Measurements from ENCODE around the gene TRIM10. TPM values are rescaled to one million over a fixed set of nuclear protein-coding genes. Genes with fewer than 3 reads are reported as not detected.
"Not testable (repeated sequence)": the region's sequence is repeated elsewhere in the genome, so short reads cannot be mapped to it uniquely, and the experiment has no call there.

TRIM10 gene
- total and polyA plus RNA-seq, 2 experiments from 2014 or later, result 0.31 TPM; not detected in 1

DNA sequence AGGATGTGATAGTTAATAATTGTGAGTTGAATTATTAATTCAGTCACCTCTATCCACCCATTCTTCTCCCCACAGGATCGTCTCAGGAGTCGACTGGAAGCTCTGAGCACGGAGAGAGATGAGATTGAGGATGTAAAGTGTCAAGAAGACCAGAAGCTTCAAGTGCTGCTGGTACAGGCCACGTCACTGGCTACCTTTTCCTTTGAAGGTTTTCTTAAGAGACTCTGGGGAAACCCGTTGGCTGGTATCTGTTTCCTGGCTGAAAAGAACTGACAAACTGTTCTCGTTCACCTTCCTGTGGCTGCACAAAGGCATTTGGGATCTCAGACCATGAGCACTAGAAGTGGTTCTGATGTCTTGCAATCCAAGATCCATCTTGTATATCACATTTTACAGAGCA is 6.1 kb upstream of the TRIM10 start:
- DNase-seq (ENCODE audit: low spot score) (no peak), ATAC-seq (no peak)
- no peak overlapping the region for H3K4me3 Mint-ChIP-seq
- H4K20me1 ChIP-seq (replicated peaks; ENCODE audit: insufficient read depth), result no peaks in the 10 kb centered on the region
- H3K36me3 Mint-ChIP-seq (ENCODE audit: low read depth), result no peaks in the 10 kb centered on the region
- H3K9me2 ChIP-seq (ENCODE audit: insufficient read depth), result no peaks in the 10 kb centered on the region
- H3K79me2 ChIP-seq (replicated peaks; ENCODE audit: insufficient read depth), result no peaks in the 10 kb centered on the region
- peaks cover 25% of the 10 kb centered on the region for H3K27me3 ChIP-seq (ENCODE audit: insufficient read depth)
- no peak overlapping the region for H3K4me3 ChIP-seq
- no peak overlapping the region for H3K27ac Mint-ChIP-seq
- TF ChIP-seq, protein P1, sequence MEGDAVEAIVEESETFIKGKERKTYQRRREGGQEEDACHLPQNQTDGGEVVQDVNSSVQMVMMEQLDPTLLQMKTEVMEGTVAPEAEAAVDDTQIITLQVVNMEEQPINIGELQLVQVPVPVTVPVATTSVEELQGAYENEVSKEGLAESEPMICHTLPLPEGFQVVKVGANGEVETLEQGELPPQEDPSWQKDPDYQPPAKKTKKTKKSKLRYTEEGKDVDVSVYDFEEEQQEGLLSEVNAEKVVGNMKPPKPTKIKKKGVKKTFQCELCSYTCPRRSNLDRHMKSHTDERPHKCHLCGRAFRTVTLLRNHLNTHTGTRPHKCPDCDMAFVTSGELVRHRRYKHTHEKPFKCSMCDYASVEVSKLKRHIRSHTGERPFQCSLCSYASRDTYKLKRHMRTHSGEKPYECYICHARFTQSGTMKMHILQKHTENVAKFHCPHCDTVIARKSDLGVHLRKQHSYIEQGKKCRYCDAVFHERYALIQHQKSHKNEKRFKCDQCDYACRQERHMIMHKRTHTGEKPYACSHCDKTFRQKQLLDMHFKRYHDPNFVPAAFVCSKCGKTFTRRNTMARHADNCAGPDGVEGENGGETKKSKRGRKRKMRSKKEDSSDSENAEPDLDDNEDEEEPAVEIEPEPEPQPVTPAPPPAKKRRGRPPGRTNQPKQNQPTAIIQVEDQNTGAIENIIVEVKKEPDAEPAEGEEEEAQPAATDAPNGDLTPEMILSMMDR (conservative IDR thresholded peaks at IDR 0.05; ENCODE audit: low read depth in 2 of 2), result no peak
- TF ChIP-seq, protein P2, sequence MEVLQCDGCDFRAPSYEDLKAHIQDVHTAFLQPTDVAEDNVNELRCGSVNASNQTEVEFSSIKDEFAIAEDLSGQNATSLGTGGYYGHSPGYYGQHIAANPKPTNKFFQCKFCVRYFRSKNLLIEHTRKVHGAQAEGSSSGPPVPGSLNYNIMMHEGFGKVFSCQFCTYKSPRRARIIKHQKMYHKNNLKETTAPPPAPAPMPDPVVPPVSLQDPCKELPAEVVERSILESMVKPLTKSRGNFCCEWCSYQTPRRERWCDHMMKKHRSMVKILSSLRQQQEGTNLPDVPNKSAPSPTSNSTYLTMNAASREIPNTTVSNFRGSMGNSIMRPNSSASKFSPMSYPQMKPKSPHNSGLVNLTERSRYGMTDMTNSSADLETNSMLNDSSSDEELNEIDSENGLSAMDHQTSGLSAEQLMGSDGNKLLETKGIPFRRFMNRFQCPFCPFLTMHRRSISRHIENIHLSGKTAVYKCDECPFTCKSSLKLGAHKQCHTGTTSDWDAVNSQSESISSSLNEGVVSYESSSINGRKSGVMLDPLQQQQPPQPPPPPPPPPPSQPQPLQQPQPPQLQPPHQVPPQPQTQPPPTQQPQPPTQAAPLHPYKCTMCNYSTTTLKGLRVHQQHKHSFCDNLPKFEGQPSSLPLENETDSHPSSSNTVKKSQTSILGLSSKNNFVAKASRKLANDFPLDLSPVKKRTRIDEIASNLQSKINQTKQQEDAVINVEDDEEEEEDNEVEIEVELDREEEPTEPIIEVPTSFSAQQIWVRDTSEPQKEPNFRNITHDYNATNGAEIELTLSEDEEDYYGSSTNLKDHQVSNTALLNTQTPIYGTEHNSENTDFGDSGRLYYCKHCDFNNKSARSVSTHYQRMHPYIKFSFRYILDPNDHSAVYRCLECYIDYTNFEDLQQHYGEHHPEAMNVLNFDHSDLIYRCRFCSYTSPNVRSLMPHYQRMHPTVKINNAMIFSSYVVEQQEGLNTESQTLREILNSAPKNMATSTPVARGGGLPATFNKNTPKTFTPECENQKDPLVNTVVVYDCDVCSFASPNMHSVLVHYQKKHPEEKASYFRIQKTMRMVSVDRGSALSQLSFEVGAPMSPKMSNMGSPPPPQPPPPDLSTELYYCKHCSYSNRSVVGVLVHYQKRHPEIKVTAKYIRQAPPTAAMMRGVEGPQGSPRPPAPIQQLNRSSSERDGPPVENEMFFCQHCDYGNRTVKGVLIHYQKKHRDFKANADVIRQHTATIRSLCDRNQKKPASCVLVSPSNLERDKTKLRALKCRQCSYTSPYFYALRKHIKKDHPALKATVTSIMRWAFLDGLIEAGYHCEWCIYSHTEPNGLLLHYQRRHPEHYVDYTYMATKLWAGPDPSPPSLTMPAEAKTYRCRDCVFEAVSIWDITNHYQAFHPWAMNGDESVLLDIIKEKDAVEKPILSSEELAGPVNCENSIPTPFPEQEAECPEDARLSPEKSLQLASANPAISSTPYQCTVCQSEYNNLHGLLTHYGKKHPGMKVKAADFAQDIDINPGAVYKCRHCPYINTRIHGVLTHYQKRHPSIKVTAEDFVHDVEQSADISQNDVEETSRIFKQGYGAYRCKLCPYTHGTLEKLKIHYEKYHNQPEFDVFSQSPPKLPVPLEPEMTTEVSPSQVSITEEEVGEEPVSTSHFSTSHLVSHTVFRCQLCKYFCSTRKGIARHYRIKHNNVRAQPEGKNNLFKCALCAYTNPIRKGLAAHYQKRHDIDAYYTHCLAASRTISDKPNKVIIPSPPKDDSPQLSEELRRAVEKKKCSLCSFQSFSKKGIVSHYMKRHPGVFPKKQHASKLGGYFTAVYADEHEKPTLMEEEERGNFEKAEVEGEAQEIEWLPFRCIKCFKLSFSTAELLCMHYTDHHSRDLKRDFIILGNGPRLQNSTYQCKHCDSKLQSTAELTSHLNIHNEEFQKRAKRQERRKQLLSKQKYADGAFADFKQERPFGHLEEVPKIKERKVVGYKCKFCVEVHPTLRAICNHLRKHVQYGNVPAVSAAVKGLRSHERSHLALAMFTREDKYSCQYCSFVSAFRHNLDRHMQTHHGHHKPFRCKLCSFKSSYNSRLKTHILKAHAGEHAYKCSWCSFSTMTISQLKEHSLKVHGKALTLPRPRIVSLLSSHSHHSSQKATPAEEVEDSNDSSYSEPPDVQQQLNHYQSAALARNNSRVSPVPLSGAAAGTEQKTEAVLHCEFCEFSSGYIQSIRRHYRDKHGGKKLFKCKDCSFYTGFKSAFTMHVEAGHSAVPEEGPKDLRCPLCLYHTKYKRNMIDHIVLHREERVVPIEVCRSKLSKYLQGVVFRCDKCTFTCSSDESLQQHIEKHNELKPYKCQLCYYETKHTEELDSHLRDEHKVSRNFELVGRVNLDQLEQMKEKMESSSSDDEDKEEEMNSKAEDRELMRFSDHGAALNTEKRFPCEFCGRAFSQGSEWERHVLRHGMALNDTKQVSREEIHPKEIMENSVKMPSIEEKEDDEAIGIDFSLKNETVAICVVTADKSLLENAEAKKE (CRISPR knock-in tag; IDR thresholded peaks at IDR 0.05), result no peak
- TF ChIP-seq, protein P3, sequence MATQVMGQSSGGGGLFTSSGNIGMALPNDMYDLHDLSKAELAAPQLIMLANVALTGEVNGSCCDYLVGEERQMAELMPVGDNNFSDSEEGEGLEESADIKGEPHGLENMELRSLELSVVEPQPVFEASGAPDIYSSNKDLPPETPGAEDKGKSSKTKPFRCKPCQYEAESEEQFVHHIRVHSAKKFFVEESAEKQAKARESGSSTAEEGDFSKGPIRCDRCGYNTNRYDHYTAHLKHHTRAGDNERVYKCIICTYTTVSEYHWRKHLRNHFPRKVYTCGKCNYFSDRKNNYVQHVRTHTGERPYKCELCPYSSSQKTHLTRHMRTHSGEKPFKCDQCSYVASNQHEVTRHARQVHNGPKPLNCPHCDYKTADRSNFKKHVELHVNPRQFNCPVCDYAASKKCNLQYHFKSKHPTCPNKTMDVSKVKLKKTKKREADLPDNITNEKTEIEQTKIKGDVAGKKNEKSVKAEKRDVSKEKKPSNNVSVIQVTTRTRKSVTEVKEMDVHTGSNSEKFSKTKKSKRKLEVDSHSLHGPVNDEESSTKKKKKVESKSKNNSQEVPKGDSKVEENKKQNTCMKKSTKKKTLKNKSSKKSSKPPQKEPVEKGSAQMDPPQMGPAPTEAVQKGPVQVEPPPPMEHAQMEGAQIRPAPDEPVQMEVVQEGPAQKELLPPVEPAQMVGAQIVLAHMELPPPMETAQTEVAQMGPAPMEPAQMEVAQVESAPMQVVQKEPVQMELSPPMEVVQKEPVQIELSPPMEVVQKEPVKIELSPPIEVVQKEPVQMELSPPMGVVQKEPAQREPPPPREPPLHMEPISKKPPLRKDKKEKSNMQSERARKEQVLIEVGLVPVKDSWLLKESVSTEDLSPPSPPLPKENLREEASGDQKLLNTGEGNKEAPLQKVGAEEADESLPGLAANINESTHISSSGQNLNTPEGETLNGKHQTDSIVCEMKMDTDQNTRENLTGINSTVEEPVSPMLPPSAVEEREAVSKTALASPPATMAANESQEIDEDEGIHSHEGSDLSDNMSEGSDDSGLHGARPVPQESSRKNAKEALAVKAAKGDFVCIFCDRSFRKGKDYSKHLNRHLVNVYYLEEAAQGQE (IDR thresholded peaks at IDR 0.05; ENCODE audit: unreplicated experiment), result no peak
- TF ChIP-seq ZNF331 (CRISPR knock-in tag; IDR thresholded peaks at IDR 0.05; ENCODE audit: low read depth) (no peak), EZH2phosphoT487 (IDR thresholded peaks at IDR 0.05; ENCODE audit: unreplicated experiment) (no peak), CREB1 (CRISPR knock-in tag; IDR thresholded peaks at IDR 0.05; ENCODE audit: low read depth) (no peak), POLR2AphosphoS5 (IDR thresholded peaks at IDR 0.05; ENCODE audit: low read depth) (no peak), EZH2 (IDR thresholded peaks at IDR 0.05; ENCODE audit: low read depth, unreplicated experiment) (no peak), ZNF114 (CRISPR knock-in tag; IDR thresholded peaks at IDR 0.05) (no peak), NANOG (IDR thresholded peaks at IDR 0.05; ENCODE audit: borderline replicate concordance) (no peak)
- TF ChIP-seq, protein P4, sequence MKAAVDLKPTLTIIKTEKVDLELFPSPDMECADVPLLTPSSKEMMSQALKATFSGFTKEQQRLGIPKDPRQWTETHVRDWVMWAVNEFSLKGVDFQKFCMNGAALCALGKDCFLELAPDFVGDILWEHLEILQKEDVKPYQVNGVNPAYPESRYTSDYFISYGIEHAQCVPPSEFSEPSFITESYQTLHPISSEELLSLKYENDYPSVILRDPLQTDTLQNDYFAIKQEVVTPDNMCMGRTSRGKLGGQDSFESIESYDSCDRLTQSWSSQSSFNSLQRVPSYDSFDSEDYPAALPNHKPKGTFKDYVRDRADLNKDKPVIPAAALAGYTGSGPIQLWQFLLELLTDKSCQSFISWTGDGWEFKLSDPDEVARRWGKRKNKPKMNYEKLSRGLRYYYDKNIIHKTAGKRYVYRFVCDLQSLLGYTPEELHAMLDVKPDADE (IDR thresholded peaks at IDR 0.05), result no peak
- H3K4me2 ChIP-seq, result no peak overlapping the region
- H3K27me3 Mint-ChIP-seq (ENCODE audit: insufficient read depth, low read depth, poor library complexity), result peaks cover 19% of the 10 kb centered on the region
- no peak overlapping the region for H3K27ac ChIP-seq (ENCODE audit: low read depth)
- no peaks in the 10 kb centered on the region for H3K9me3 Mint-ChIP-seq
- H3F3A ChIP-seq (replicated peaks; ENCODE audit: low read depth), result 0 out of 2 replicates have a peak, but pooled peaks cover 4% of the 10 kb centered on the region
- no peak overlapping the region for H2AFZ ChIP-seq
- peaks cover 10% of the 10 kb centered on the region for H3K4me1 Mint-ChIP-seq
- H3K36me3 ChIP-seq (ENCODE audit: insufficient read depth), result no peaks in the 10 kb centered on the region
- H3K4me1 ChIP-seq (ENCODE audit: insufficient read depth), result no peaks in the 10 kb centered on the region

DNA sequence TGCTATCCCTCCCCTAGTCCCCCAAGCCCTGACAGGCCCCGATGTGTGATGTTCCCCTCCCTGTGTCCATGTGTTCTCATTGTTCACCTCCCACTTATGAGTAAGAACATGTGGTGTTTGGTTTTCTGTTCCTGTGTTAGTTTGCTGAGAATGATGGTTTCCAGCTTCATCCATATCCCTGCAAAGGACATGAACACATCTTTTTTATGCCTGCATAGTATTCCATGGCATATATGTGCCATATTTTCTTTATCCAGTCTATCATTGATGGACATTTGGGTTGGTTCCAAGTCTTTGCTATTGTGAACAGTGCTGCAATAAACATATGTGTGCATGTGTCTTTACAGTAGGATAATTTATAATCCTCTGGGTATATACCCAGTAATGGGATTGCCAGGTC is 4.2 kb upstream of the TRIM10 start:
- not testable (repeated sequence) for H3K36me3 Mint-ChIP-seq (ENCODE audit: low read depth); H3K27ac ChIP-seq (ENCODE audit: low read depth); H3K36me3 ChIP-seq (ENCODE audit: insufficient read depth); H3K27me3 ChIP-seq (ENCODE audit: insufficient read depth); H4K20me1 ChIP-seq (replicated peaks; ENCODE audit: insufficient read depth); ATAC-seq; H3K9me2 ChIP-seq (ENCODE audit: insufficient read depth); H3K4me3 Mint-ChIP-seq; H3K9me3 Mint-ChIP-seq; H3K4me2 ChIP-seq; H3F3A ChIP-seq (replicated peaks; ENCODE audit: low read depth); H3K4me3 ChIP-seq; DNase-seq (ENCODE audit: low spot score); H3K79me2 ChIP-seq (replicated peaks; ENCODE audit: insufficient read depth); H3K27me3 Mint-ChIP-seq (ENCODE audit: insufficient read depth, low read depth, poor library complexity); H3K4me1 ChIP-seq (ENCODE audit: insufficient read depth); H3K4me1 Mint-ChIP-seq; H3K27ac Mint-ChIP-seq; H2AFZ ChIP-seq

All from GM23338 (cell line).